ENCODE results near the gene TMEM218. TPM values are rescaled to one million over a fixed set of nuclear protein-coding genes. Genes with fewer than 3 reads are reported as not detected.

TMEM218 gene
- total and polyA plus RNA-seq, 2 donors (not counting 1 experiment from before 2014, with no cell fraction given), result 20.7 to 31.7 TPM

GRCh38 chr11:125074511-125075241 lies 36.8 kb downstream of the TMEM218 start:
- Histone ChIP-seq H3K4me3 (ENCODE audit: control extremely low read depth in 1 of 5, extremely low read depth in 1 of 5, insufficient read depth in 1 of 5, low read depth in 2 of 5, low read length in 4 of 5) (no peak overlapping the region), H3K4me1 (ENCODE audit: control insufficient read depth in 2 of 2, insufficient read depth in 2 of 2, low read length in 2 of 2) (peaks cover 46 to 56% of the 10 kb centered on the region in 2 donors), H3K27ac (ENCODE audit: low read length in 2 of 2) (no peak overlapping the region), H3K79me2 (ENCODE audit: control insufficient read depth, insufficient read depth, low read length) (no peaks in the 10 kb centered on the region), H3K9ac (ENCODE audit: low read length) (no peak overlapping the region), H4K20me1 (ENCODE audit: control insufficient read depth, insufficient read depth, low read length, poor library complexity, severe bottlenecking) (no peaks in the 10 kb centered on the region), H3K9me3 (ENCODE audit: control extremely low read depth in 1 of 3, control insufficient read depth in 2 of 3, insufficient read depth in 1 of 3, low read length in 2 of 3) (peaks cover 0 to 16% (median 0%) of the 10 kb centered on the region in 3 donors), H3K27me3 (replicated peaks in 1 of 4; ENCODE audit: control extremely low read depth in 1 of 4, control insufficient read depth in 3 of 4, insufficient read depth in 4 of 4, low read length in 3 of 4) (no peaks in the 10 kb centered on the region), H2AFZ (ENCODE audit: insufficient read depth, low read depth, low read length, poor library complexity, severe bottlenecking) (no peak overlapping the region), H3K4me2 (replicated peaks; ENCODE audit: low read depth, low read length, poor library complexity, severe bottlenecking) (peak overlapping the region; percentile 61), H3K36me3 (replicated peaks in 1 of 2; ENCODE audit: control extremely low read depth in 1 of 2, control insufficient read depth in 1 of 2, extremely low read depth in 1 of 2, insufficient read depth in 2 of 2, low read length in 1 of 2) (no peaks in the 10 kb centered on the region)
- ATAC-seq (ENCODE audit: low read depth), result no peak
- TF ChIP-seq EZH2 (IDR thresholded peaks at IDR 0.05; ENCODE audit: borderline replicate concordance, insufficient read depth, low read depth, low read length, poor library complexity, severe bottlenecking) (no peak), CTCF (IDR thresholded peaks at IDR 0.05) (no peak)
- H3K4me1 Mint-ChIP-seq, result peaks cover 47% of the 10 kb centered on the region
- WGBS (ENCODE audit: insufficient coverage), result 94% methylated on average over 11 of the region's 11 CpGs
- ChIA-PET CTCF (interaction anchor here (0.9 to 1.6 kb wide), 5 partner anchors 11 to 121 kb away, joined by 3 to 5 read pairs (median 3); partner anchors contain the start of genes CCDC15, SLC37A2 and TMEM218), POLR2A (no interaction called here)
- no peak for DNase-seq
- H3K27ac Mint-ChIP-seq, result peak overlapping the region; percentile 75
- H3K9me3 Mint-ChIP-seq (ENCODE audit: insufficient read depth), result no peaks in the 10 kb centered on the region
- no peak overlapping the region for H3K4me3 Mint-ChIP-seq
- H3K27me3 Mint-ChIP-seq, result no peaks in the 10 kb centered on the region
- intact Hi-C loops (cut with micrococcal nuclease), result loop anchor here (10.0 kb wide), 1 partner anchor 490 kb away; the partner anchor contains the start of gene EI24

Data from B cell (primary cell).